KMS-11 (cell line): ENCODE measurements around the gene CD38.

Experiments
- H2AFZ ChIP-seq: fragments of 200-600 bp; sonication (generic); 2 replicates; pipeline ENCODE4 v1.6.1; 2016; ENCODE audit warnings: antibody characterized with exemption, mixed run types, low read depth
- H3K27ac ChIP-seq: fragments of 200-600 bp; sonication (generic); 2 replicates; pipeline ENCODE4 v1.6.1; 2016; ENCODE audit warnings: mild to moderate bottlenecking, mixed run types
- H3K27me3 ChIP-seq: fragments of 200-600 bp; sonication (generic); 2 replicates; pipeline ENCODE4 v1.6.1; 2017; ENCODE audit warnings: mild to moderate bottlenecking, low read depth, mixed run types, moderate library complexity; ENCODE audit not compliant: insufficient read depth
- H3K36me3 ChIP-seq: fragments of 200-600 bp; sonication (generic); 2 replicates; pipeline ENCODE4 v1.6.1; 2017; ENCODE audit warnings: mild to moderate bottlenecking, mixed run types; ENCODE audit not compliant: insufficient read depth
- H3K4me1 ChIP-seq: fragments of 200-600 bp; sonication (generic); 2 replicates; pipeline ENCODE4 v1.6.1; 2016; ENCODE audit warnings: mild to moderate bottlenecking, low read depth, mixed run types; ENCODE audit not compliant: poor library complexity, severe bottlenecking
- H3K4me2 ChIP-seq: fragments of 200-600 bp; sonication (generic); 2 replicates; pipeline ENCODE4 v1.7.0; 2016; ENCODE audit warnings: mild to moderate bottlenecking, mixed run types
- H3K4me3 ChIP-seq: fragments of 200-600 bp; sonication (generic); IDR thresholded peaks from 2 replicates; pipeline ENCODE4 v1.6.1; 2017; ENCODE audit warnings: low read depth, low read length, mixed read lengths; ENCODE audit not compliant: insufficient read depth
- H3K79me2 ChIP-seq: fragments of 200-600 bp; sonication (generic); 2 replicates; pipeline ENCODE4 v1.6.1; 2016; ENCODE audit warnings: low read depth, mixed run types; ENCODE audit not compliant: insufficient read depth
- H3K9ac ChIP-seq: fragments of 200-600 bp; sonication (generic); 2 replicates; pipeline ENCODE4 v1.6.1; 2016; ENCODE audit warnings: mild to moderate bottlenecking, mixed run types
- H4K20me1 ChIP-seq: fragments of 200-600 bp; sonication (generic); 2 replicates; pipeline ENCODE4 v1.6.1; 2016; ENCODE audit warnings: mild to moderate bottlenecking, mixed run types; ENCODE audit not compliant: insufficient read depth
- TF ChIP-seq, protein P1 (sequence below): fragments of 200-600 bp; sonication (generic); conservative IDR thresholded peaks from 2 replicates; pipeline ENCODE4 v1.6.1; 2017; ENCODE audit warnings: low read depth, mild to moderate bottlenecking, antibody characterized with exemption, low read length, moderate library complexity, mixed read lengths

The CD38 gene

GRCh38 chr4:15742083-15742582 lies 36.0 kb upstream of the CD38 start:
- Histone ChIP-seq H3K4me1 (no peaks in the 10 kb centered on the region), H4K20me1 (no peaks in the 10 kb centered on the region), H3K27me3 (no peaks in the 10 kb centered on the region), H3K36me3 (no peaks in the 10 kb centered on the region), H2AFZ (no peak overlapping the region), H3K27ac (no peak overlapping the region), H3K4me3 (no peak overlapping the region), H3K9ac (no peak overlapping the region), H3K79me2 (no peaks in the 10 kb centered on the region), H3K4me2 (no peak overlapping the region)
- TF ChIP-seq, protein P1, sequence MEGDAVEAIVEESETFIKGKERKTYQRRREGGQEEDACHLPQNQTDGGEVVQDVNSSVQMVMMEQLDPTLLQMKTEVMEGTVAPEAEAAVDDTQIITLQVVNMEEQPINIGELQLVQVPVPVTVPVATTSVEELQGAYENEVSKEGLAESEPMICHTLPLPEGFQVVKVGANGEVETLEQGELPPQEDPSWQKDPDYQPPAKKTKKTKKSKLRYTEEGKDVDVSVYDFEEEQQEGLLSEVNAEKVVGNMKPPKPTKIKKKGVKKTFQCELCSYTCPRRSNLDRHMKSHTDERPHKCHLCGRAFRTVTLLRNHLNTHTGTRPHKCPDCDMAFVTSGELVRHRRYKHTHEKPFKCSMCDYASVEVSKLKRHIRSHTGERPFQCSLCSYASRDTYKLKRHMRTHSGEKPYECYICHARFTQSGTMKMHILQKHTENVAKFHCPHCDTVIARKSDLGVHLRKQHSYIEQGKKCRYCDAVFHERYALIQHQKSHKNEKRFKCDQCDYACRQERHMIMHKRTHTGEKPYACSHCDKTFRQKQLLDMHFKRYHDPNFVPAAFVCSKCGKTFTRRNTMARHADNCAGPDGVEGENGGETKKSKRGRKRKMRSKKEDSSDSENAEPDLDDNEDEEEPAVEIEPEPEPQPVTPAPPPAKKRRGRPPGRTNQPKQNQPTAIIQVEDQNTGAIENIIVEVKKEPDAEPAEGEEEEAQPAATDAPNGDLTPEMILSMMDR, result no peak

DNA sequence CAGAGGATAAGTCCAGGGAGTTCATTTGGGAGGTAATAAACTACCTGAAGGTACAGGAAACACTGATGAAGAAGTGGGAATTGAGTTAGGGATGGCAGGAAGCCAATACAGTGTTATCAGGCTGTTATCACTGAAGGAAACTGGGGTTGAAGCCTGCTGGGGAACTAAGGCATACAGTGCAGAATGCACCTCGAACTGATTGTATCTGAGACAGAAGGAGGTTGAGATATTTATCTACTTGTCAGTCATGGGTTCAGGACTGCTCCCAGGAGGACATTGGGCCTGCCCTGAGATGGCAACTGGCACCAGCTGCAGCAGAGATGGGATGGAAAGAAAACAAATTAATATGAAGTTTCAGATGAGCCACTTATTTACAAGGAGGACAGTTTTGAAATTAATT lies 35.5 kb upstream of the CD38 start:
- Histone ChIP-seq H3K27me3 (no peaks in the 10 kb centered on the region), H3K4me1 (no peaks in the 10 kb centered on the region), H3K9ac (no peak overlapping the region), H3K36me3 (no peaks in the 10 kb centered on the region), H4K20me1 (no peaks in the 10 kb centered on the region), H3K79me2 (no peaks in the 10 kb centered on the region), H3K4me3 (no peak overlapping the region), H3K4me2 (no peak overlapping the region), H3K27ac (no peak overlapping the region), H2AFZ (no peak overlapping the region)
- TF ChIP-seq, protein P1, result no peak

GRCh38 chr4:15744016-15744545 lies 34.0 kb upstream of the CD38 start:
- Histone ChIP-seq H3K79me2 (no peaks in the 10 kb centered on the region), H4K20me1 (no peaks in the 10 kb centered on the region), H2AFZ (no peak overlapping the region), H3K4me2 (no peak overlapping the region), H3K4me3 (no peak overlapping the region), H3K4me1 (no peaks in the 10 kb centered on the region), H3K27me3 (no peaks in the 10 kb centered on the region), H3K27ac (no peak overlapping the region), H3K9ac (no peak overlapping the region), H3K36me3 (no peaks in the 10 kb centered on the region)
- TF ChIP-seq, protein P1, result no peak

DNA sequence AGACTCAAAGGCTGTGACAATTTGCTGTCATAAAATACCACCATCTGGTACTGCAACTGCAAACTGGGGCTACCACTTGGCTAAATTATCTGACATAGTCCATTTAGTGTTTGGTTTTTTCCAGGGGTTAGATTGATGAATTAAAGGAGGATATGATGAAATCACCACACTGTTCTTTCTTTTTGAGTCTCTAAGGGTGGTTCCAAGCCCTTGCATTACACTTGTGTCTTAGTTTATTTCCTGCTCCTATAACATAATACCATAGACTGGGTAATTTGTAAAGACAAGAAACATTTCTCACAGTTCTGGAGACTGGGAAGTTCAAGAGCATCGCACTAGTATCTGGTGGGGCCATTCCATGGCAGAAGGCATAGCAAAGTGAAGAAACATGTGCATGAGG lies 32.0 kb upstream of the CD38 start:
- no peaks in the 10 kb centered on the region for H3K4me1 ChIP-seq
- TF ChIP-seq, protein P1, result no peak
- H3K36me3 ChIP-seq, result no peaks in the 10 kb centered on the region
- no peak overlapping the region for H2AFZ ChIP-seq
- no peaks in the 10 kb centered on the region for H3K27me3 ChIP-seq
- no peaks in the 10 kb centered on the region for H3K79me2 ChIP-seq
- H3K4me2 ChIP-seq, result no peak overlapping the region
- no peak overlapping the region for H3K27ac ChIP-seq
- H3K9ac ChIP-seq, result no peak overlapping the region
- no peak overlapping the region for H3K4me3 ChIP-seq
- H4K20me1 ChIP-seq, result no peaks in the 10 kb centered on the region
